Astrocyte of the spinal cord (primary cell): Measurements from ENCODE around the gene ENPP3.
"Not testable (repeated sequence)": the region's sequence is repeated elsewhere in the genome, so short reads cannot be mapped to it uniquely, and the experiment has no call there.

Experiments
- DNase-seq: peaks from one replicate; pipeline ENCODE4 v3.0.0; 2011; ENCODE audit warnings: low read depth, low spot score
- H3K4me3 ChIP-seq: 2 replicates; pipeline ENCODE4 v1.5.1; 2011; ENCODE audit warnings: low read depth, mild to moderate bottlenecking, low read length, moderate library complexity
- in situ Hi-C: cut with HindIII; loops from 2 replicates; pipeline ENCODE4 v1.10.0; 2017; ENCODE audit warnings: low sequenced_read_pairs
- TF ChIP-seq, protein P1 (sequence below): IDR thresholded peaks from 2 replicates; pipeline ENCODE4 v1.5.1; 2012; ENCODE audit warnings: low read depth, mild to moderate bottlenecking, low read length, inconsistent platforms

Gene ENPP3

DNA sequence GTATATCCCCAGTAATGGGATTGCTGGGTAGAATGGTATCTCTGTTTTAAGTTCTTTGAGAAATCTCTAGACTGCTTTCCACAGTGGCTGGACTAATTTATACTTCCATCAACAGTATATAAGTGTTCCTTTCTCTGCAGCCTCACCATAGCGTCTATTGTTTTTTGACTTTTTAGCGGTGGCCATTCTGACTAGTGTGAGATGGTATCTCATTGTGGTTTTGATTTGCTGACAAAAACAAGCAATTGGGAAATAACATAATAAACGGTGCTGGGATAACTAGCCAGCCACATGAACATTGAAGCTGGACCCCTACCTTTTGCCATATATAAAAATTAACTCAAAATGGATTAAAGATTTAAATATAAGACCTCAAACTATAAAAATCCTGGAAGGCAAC lies 49.9 kb downstream of the ENPP3 start:
- DNase-seq = no peak
- in situ Hi-C loops = no loop called here
- H3K4me3 ChIP-seq = no peak overlapping the region
- TF ChIP-seq, protein P1, sequence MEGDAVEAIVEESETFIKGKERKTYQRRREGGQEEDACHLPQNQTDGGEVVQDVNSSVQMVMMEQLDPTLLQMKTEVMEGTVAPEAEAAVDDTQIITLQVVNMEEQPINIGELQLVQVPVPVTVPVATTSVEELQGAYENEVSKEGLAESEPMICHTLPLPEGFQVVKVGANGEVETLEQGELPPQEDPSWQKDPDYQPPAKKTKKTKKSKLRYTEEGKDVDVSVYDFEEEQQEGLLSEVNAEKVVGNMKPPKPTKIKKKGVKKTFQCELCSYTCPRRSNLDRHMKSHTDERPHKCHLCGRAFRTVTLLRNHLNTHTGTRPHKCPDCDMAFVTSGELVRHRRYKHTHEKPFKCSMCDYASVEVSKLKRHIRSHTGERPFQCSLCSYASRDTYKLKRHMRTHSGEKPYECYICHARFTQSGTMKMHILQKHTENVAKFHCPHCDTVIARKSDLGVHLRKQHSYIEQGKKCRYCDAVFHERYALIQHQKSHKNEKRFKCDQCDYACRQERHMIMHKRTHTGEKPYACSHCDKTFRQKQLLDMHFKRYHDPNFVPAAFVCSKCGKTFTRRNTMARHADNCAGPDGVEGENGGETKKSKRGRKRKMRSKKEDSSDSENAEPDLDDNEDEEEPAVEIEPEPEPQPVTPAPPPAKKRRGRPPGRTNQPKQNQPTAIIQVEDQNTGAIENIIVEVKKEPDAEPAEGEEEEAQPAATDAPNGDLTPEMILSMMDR = no peak

DNA sequence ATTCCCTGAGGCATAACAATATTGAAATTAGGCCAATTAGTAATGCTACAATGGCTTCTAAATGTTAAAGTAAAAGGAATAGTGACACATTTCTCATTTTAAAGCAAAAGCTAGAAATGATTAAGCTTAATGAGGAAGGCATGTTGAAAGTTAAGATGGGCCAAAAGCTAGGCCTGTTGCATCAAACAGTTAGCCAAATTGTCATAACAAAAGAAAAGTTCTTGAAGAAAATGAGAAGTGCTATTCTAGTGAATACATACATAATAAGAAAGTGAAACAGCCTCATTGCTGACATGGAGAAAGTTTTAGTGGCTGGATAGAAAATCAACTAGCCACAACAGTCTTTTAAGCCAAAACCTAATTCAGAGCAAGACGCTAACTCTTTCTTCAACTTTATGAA lies 51.2 kb downstream of the ENPP3 start:
- H3K4me3 ChIP-seq = no peak overlapping the region
- DNase-seq = no peak
- TF ChIP-seq, protein P1 = no peak
- in situ Hi-C loops = no loop called here

DNA sequence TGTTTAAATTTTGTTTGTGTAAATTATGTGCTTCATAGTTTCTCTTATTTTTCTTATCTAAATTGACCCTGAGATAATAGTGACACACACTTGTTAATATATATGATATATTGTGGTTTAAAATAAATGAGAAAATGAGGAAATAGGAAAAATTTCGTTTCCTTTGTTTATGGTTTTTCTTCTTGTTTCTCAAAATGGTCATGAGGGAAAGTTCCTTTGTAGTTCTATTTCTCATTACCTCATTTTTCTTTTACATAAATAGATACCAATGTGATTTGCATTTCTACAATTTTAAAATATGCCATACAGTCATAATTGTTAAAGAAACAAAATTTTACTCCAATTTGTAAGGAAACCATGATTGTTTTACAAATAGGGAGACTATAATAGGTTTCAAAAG lies 54.9 kb downstream of the ENPP3 start:
- no peak overlapping the region for H3K4me3 ChIP-seq
- DNase-seq = no peak
- TF ChIP-seq, protein P1 = no peak
- in situ Hi-C loops = no loop called here

DNA sequence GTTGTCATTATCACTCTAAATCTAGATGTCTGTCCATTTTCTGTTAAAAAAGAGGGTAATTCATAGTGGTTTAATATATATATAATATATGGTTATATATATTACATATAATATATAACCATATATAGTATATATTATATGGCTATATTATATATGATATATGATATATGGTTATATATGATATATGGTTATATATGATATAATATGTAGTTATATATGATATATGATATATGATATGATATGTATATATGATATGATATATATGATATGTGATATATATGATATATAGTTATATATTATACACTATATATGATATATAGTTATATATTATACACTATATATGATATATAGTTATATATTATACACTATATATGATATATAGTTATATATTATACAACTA lies 55.5 kb downstream of the ENPP3 start:
- TF ChIP-seq, protein P1 = no peak
- in situ Hi-C loops = no loop called here
- H3K4me3 ChIP-seq = no peak overlapping the region
- no peak for DNase-seq

DNA sequence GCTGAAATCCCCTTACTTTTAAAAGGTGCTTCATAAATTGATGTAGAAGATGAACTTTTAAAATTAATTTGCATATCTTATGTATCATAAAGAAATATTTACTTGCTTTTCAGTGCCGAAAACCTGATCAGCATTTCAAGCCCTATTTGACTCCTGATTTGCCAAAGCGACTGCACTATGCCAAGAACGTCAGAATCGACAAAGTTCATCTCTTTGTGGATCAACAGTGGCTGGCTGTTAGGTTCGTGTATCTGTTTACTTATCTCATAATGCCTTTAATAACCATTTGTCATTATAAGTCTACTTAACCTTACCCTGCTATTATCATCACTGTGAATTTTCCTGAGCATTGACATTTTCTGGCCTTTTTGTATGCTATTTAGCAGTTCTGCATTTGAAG lies 56.3 kb downstream of the ENPP3 start:
- DNase-seq = no peak
- in situ Hi-C loops = no loop called here
- TF ChIP-seq, protein P1 = no peak
- no peak overlapping the region for H3K4me3 ChIP-seq

DNA sequence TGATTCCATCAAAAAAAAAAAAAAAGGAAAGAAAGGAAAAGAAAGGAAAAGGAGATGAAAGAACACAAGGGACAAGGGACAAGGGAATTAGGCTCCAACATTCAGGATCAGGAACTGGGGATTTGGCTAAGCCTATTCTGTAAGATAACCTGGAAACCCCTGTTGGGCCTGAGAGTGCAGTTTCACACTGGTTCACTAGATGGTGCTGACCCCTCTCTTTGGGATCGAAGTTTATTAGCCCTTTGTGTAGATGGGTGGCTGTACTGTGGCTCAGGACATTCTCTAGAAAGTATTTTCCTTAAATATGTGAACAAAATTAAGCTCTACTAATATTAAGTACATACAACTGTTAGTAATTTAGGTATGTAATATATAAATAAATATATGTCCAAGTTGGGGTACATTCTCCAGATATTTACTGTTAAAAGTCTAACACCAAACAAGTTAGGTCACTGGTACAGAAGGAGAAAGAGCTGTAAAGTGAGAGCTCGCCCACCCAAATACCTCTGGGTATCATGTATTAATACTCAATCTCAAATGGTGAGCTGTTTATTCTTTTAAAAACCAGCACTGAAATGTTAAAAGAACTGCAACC lies 57.8 kb downstream of the ENPP3 start:
- in situ Hi-C loops = no loop called here
- DNase-seq = peak; percentile 77
- TF ChIP-seq, protein P1 = peak; percentile 95
- no peak overlapping the region for H3K4me3 ChIP-seq

DNA sequence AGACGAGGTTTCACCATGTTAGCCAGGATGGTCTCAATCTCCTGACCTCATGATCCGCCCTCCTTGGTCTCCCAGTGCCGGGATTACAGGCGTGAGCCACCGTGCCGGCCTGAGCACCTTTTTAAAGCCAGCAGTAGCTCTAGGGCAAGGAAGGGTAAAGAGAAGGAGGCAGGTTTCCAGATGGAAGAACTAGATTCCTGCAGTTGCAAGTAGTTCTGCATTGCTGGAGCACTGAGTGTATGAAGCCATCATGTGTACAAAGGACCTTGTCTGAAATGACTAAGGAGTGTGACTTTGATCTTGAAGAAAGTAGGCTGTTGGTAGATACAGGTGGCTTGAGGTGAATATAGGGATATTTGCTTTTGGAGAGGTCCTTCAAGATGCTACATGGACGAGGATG lies 59.9 kb downstream of the ENPP3 start:
- no peak overlapping the region for H3K4me3 ChIP-seq
- no peak for DNase-seq
- TF ChIP-seq, protein P1 = no peak
- in situ Hi-C loops = no loop called here

DNA sequence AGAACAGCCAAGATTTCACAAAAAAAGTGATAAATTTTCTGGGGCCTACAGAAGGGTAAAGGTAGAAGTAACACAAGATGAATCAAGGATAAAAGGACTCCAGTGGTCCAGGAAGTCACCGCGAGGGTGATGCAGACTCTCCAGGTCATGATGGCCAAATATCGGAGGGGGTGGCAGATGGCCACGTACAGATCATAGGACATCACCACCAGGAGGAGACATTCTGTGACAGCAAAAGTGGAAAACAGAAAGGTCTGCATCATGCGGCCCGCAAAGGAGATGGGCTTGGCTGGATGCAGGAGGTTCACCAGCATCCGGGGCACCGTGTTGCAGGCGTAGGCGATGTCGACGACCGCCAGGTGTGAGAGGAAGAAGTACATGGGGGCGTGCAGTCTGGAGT lies 63.7 kb downstream of the ENPP3 start:
- in situ Hi-C loops, H3K4me3 ChIP-seq, DNase-seq: not testable (repeated sequence)

DNA sequence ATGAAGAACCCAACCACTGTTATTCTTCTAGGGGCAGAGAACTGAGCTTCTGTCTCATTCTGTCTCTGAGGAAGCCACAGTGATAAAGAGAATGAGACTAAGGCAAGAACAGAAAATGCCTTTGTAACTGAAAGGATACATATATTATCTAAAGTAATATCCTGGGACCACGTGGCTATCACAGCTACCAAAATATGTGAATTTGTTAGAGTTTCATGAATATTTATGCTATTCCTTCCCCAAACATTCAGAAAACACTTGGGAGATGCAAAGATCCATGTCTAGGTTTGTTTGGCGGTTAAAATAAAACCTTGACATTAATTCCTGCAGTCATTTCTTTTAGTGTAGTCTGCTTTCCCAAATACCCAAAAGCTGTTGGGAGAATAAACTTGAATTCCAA lies 66.8 kb downstream of the ENPP3 start:
- H3K4me3 ChIP-seq, in situ Hi-C loops, DNase-seq: not testable (repeated sequence)

DNA sequence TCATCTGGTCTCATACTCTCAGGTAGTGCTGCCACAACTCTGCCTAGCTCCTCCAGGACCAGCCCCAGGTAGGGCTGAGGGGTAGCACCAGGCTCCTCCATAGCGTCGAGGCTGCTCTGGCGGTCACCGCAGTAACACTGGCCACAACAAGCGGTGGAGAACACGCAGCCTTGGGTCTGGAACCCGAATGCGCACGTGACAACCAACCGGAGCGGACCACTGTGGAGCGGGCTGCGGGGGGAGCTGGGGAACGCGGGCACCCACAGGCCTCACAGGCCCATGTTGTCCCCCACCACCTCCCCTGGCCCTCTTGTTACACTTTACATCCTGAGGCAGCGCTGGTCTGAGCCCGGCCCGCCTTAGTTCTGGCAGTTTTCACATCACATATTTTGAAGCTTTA lies 73.8 kb downstream of the ENPP3 start, which contains the start of gene CTAGE9:
Gene CTAGE9 (minus strand): TSS at position 101 of the 400 bp plus-strand sequence. CDS start 0 bp downstream, at position 101.
- H3K4me3 ChIP-seq, in situ Hi-C loops, DNase-seq: not testable (repeated sequence)
